HG03469 (cell line): ENCODE data around the gene DISP2.

Source experiments
- ATAC-seq: cut with Tn5 transposase; IDR thresholded peaks from one replicate; pipeline ENCODE4 v1.9.1; 2021; ENCODE audit warnings: mild to moderate bottlenecking, moderate library complexity, moderate number of reproducible peaks; ENCODE audit not compliant: unreplicated experiment

The DISP2 gene

GRCh38 chr15:40386480-40386879 lies 28.5 kb downstream of the DISP2 start:
- no peak for ATAC-seq

GRCh38 chr15:40388941-40389823 lies 31.2 kb downstream of the DISP2 start:
- no peak for ATAC-seq

GRCh38 chr15:40389824-40390595 lies 32.0 kb downstream of the DISP2 start:
- no peak for ATAC-seq

GRCh38 chr15:40392986-40393948 lies 35.2 kb downstream of the DISP2 start:
- ATAC-seq, result no peak

- ATAC-seq, result no peak
Measured at GRCh38 chr15:40397688-40398412, 39.8 kb downstream of the DISP2 start.

GRCh38 chr15:40398413-40398873 lies 40.4 kb downstream of the DISP2 start:
- no peak for ATAC-seq

GRCh38 chr15:40399370-40399769 lies 41.4 kb downstream of the DISP2 start:
- no peak for ATAC-seq

GRCh38 chr15:40405501-40406381 lies 47.7 kb downstream of the DISP2 start, which contains the start of gene IVD:
IVD (plus strand) TSS chr15:40405795; CDS start chr15:40405828, 33 bp downstream.
- ATAC-seq, result peak; percentile 82

GRCh38 chr15:40407330-40407990 lies 49.4 kb downstream of the DISP2 start:
- ATAC-seq, result no peak

GRCh38 chr15:40409366-40409765 lies 51.3 kb downstream of the DISP2 start:
- ATAC-seq, result no peak

- no peak for ATAC-seq
Measured at GRCh38 chr15:40410476-40410875, 52.5 kb downstream of the DISP2 start.

GRCh38 chr15:40412095-40412759 lies 54.2 kb downstream of the DISP2 start:
- no peak for ATAC-seq

- no peak for ATAC-seq
Measured at GRCh38 chr15:40413036-40413435, 55.0 kb downstream of the DISP2 start.

- no peak for ATAC-seq
Measured at GRCh38 chr15:40414816-40415215, 56.8 kb downstream of the DISP2 start.

GRCh38 chr15:40415226-40415625 lies 57.2 kb downstream of the DISP2 start:
- ATAC-seq, result no peak

- no peak for ATAC-seq
Measured at GRCh38 chr15:40416056-40416455, 58.0 kb downstream of the DISP2 start.

- ATAC-seq, result no peak
Measured at GRCh38 chr15:40418126-40418525, 60.1 kb downstream of the DISP2 start.
